ENCODE data around the gene BASP1.
"Not testable (repeated sequence)": the region's sequence is repeated elsewhere in the genome, so short reads cannot be mapped to it uniquely, and the experiment has no call there.

BASP1 gene

DNA sequence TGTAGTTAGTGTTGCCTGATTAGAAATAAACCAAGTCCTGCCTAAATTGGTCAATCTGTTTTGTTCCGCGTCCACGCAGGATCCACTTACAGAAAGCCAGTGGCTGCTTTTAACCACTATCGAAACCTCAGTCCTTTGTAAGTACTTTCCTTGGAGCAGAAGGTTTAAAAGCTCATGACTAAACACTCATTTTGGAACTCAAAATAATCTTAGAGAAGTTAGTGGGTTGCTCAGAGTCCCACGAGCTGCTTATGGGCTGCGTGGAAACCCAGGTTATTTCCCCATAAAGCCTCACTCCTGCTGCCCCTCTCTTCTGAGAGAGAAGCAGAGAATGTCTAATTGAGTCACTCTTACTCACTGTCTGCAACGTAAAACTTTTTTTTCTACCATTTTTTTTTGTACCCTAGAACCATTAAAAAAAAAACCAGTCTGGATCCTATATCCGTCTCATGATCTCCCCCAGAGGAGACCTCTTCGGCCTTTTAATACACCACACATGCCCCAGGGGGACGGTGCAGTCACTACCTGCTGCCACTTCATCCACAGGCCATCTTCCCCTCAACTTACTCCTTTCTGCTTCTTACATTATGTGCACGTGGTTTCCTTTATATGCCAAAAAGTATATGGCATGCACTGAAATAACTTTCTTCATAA is 7.6 kb downstream of the BASP1 start:
- no peak for DNase-seq

DNA sequence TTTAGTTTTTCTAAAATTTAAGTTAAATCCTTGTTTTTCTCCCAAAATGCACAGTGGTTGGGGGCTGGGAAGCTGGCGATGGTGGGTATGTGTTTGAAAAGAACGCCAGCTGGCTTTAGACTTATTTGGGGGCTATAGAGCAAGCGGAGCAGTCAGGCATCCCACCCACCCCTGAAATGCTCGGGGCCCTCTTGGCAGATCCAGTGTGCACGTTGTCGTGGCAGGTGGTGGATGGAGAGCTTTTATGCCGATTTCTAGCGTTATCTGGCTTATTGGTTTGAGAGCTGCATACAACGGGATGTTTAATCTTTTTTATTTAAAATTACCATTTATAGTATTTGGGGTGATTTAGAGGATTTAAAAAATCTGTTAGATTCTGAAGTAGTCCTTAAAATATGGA is 8.1 kb downstream of the BASP1 start:
- no peak for DNase-seq

DNA sequence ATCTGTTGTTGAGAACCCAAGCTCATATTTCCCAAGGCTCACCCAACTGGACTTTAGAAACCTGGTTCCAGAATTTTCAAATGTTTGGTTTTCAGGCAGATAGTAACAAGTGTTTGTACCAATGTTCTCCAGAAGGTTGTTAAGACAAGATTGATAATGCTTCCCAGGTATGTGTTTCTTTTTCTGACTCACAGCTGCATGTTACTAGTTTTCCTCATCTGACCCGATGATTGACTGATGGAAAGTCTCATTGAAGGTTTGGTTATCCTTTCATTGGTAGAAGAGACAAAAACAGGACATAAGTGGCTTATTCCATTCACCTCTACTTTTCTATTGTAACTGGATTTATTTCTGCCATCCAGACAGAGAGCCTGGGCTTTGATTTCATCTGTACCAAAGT is 10.4 kb downstream of the BASP1 start:
- DNase-seq, result no peak

DNA sequence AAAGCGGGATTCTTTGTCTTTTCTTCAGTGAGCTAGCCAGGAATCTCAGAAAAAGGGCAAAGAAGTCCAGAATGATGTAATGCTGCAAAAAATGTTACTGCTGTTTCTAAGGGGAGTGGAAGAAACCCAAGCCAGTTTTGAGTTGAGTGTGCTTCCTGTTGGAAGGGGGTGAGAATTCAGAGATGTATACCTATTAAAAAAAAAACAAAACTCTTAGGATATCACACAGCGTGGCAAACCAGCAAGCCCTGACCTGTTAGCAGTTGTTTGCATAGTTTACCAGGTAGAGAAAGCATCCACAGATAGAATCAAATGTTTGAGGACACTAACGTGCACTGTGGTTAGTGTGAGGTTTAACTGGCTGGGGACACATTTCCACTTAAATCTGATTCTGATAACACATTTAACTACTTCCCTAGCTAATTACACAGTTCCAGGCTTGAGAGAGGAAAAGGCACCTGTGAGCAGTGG is 11.4 kb downstream of the BASP1 start:
- no peak for DNase-seq

DNA sequence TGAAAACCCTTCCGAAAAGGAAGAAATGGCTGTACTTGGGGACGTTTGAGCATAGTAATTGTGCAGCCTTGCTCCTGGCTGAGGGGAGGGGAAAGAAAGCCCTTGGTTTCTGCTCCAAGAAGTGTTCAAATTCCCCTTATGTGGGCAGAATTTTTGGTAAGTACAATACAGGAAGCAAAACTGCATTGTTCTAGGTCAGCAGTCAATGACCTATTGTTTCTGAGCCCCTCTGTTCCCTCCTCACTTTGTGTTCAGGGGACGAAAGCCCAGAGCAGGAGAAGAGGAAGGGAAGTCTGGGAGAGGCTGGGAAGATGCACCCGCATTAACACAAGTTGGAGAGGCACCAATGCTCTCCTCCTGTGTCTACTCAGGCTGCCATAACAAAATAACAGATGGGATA is 11.9 kb downstream of the BASP1 start:
- no peak for DNase-seq

DNA sequence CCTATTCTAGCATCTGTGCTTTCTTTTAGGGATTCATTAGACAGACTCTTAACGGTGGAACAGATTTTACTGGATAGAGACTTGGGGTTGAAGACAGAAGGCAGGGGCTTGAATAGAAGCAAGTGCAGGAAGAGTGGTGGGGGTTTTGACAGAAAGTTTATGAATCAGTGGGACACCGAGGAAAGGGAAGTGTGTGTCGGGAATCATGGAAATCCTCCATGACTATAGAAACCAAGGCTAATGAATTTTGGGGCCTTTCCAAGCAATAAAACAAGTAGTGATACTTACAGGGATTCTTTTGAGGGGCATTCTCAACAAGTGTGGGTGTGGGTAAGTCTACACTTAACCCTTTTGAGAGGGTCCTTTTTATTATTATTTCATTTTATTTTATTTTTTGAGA is 12.8 kb downstream of the BASP1 start:
- DNase-seq, result no peak

DNA sequence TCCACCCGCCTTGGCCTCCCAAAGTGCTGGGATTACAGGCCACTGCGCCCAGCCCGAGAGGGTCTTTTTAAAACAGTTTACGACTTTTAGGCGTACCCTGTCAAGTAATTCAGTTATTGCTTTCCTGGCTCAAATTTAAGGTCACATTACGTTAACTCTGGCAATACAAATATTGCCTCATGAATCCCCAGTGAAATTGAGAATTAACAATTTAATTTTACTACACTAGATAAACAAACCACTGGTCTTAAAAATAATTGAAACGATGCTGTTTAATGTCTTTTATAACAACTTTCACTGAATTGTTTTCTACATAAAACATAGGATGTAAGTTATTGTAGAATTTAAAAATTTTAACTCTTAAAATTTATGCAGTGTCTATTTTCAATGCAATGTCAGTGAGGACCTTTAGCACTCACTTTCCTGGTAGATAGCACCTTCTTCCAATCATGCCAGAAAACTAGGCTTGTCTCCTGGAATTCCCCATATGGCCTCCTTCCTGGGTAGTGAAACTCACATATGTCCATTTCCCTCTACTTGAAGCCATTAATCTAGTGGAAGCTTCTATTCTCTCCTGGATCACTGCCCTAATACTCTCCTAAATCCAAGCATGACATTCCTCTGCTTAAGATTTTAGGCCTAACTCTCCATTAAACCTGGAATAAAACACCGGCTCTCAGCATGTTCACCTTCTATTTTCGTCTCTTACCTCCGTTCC is 13.5 kb downstream of the BASP1 start:
- no peak for DNase-seq

DNA sequence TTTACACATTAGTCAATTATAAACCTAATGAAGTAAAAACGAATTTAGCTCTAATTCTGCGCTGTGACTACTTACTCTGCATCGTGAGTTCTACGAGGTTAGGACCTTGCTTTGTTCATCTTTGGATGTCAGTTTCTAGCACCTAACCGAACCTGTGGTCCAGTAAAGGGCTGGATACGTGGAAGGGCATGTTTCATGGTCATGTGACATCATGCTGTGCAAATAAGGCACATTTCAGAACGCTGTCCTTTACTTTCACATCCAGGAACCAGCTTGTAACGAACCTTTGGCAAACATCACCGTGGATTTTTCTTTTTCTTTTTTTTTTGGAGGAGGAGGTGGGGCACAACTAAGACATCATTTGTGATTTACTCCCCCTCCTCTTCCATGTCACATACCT is 15.0 kb downstream of the BASP1 start:
- DNase-seq, result no peak

DNA sequence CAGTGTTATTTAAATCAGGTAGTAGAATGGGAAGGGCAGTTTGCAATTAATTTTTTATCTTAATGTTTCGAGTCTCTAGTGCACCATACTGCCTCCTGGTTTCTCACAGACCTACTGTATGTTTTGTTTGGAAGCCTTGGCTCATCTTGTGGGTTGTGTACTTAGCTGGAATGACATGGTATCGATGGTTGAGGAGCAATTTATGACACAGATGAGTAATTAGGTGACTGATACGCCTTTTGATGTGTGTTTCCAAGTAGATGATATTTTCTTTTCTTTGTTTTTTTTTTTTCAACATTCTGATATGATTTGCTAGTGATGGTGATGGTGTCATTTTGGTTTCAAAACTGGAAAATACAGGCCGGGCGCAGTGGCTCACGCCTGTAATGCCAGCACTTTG is 16.1 kb downstream of the BASP1 start:
- DNase-seq, result no peak

DNA sequence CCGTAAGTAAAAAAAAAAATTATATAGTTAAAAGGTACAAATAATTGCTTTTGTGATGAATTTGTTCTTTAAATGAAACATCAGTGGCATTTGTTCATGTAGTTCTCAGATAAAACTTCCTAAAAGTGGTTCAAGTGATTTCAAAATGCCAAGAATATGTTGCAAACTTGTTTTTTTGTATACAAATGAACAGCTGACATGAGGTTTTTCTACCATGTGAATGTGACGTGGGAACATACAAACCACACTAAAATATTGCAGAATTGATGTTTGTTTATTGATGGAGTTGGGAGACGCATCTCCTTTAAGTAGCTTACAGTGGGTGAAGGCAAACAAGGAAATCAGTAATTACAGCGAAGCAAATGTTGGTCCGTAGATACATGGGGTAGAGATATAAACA is 16.9 kb downstream of the BASP1 start:
- DNase-seq, result no peak

DNA sequence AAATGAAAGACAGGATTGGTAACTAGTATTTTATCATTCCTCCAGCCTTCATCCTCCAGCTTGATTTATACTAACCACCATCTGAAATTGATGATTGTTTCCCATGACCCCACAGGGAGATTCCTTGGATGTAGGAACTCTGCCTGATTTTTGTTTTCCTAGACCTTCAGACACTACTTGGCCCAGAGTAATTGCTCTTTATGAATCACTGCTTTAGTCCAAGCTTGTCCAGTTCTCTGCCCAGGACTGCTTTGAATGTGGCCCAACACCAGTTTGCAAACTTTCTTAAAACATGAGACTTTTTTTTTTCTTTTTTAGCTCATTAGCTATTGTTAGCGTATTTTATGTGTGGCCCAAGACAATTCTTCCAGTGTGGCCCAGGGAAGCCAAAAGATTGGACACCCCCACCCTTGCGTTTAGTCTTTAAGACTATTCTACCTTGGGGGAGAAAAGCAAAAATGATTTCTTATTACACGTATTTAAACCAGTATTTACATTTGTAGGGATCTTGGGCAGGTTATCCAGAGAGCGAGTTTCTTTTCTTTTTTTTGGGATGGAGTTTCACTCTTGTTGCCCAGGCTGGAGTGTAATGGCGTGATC is 18.4 kb downstream of the BASP1 start:
- DNase-seq, result no peak

DNA sequence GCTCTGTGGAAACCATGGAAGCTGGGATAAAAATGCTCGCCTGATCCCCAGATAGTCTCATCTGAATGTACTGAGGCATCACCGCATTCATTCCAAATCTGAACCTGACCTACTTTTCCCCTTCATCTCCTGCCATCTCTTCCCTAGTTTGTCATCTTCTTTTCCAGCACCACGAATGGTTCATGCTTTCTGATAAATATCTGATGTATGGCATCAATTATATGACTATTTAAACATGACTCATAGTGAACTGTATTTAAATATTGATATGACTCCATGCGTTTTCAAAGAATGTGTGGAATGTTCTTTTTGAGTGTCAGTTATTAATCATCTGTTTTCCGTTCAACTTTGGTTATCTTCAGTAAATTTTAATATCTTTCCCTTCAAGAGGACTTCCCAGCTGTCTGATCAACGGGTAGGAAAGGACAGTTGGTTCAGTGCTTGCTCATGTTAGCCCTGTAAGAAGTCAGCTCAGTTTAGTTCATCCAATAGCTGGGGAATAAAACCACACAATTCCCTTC is 21.1 kb downstream of the BASP1 start:
- DNase-seq, result no peak

DNA sequence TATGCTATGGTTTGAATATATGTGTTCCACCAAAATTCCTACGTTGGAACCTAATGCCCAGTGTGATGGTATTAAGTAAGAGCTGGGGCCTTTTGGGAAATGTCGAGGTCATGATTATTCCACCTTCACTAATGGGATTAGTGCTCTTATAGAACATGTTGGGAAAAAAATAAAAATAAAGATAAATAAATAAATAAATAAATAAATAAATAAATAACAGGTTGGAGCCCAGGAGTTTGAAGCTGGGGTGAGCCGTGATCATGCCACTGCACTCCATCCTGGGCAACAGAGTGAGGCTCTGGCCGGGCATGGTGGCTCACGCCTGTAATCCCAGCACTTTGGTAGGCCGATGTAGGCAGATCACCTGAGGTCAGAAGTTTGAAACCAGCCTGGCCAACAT is 22.5 kb downstream of the BASP1 start:
- no peak for DNase-seq

DNA sequence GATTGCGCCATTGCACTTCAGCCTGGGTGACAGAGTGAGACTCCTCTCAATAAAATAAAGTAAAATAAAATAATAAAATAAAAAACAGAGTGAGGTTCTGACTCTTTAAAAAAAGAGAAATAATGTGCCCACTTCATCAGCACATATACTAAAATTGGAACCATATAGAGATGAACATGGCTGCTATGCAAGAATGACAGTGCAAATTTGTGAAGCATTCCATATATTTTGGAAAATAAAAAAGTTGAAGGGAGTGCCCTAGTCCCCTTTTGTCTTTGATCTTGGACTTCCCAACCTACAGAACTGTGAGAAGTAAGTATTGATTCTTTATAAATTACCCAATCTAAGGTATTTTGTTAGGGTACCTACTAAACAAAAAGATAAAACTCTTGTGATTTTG is 23.1 kb downstream of the BASP1 start:
- DNase-seq, result no peak

DNA sequence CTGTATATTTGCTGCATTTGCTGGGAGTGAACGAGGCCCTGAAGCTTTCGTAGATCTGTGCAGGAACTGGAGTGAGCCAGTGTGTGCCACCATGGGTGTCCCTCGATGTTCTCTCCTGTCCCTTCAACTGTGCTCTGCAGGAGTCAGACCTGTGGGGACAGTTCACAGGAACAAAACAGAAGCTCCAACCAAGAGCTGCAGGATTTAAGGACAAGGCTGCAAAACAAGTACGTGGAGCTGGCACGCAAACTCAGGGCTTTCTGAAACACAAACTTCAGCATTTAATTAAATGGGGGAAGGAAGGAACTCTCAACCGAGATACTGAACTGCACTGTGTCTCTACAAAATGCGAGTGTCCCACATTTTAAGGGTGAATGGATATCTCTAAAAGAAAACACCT is 24.2 kb downstream of the BASP1 start:
- no peak for DNase-seq

DNA sequence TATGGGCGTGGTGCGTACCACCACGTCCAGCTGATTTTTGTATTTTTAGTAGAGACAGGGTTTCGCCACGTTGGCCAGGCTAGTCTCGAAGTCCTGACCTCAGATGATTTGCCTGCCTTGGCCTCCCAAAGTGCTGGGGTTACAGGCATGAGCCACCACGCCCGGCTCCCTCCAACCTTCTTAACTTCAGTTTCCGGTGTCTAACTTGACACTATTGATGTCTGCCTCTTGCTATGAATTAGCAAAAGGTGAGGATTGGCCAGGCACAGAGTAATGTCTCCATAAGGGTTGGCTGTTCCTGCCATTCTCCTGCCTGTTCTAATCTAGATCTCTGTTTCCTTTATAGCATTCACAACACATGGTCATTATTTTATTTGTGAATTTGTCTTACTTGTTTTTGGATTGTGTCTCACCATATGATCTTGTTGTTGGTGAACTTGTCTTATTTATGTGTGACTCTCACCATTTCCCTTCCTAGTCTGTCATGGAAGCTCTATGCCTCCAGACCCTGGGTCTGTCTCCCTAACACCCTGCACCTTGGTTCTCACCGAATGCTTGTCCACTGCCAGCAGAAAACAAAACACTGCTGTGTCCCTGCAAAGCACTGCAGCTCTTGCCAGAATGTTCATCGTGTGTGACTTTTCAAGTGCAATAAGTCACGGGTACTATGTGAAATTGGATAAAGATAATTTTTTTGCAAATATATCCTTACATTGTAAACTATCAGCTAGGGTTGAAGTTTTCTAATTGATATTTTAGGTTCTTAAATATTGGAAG is 26.0 kb downstream of the BASP1 start:
- DNase-seq, result no peak

DNA sequence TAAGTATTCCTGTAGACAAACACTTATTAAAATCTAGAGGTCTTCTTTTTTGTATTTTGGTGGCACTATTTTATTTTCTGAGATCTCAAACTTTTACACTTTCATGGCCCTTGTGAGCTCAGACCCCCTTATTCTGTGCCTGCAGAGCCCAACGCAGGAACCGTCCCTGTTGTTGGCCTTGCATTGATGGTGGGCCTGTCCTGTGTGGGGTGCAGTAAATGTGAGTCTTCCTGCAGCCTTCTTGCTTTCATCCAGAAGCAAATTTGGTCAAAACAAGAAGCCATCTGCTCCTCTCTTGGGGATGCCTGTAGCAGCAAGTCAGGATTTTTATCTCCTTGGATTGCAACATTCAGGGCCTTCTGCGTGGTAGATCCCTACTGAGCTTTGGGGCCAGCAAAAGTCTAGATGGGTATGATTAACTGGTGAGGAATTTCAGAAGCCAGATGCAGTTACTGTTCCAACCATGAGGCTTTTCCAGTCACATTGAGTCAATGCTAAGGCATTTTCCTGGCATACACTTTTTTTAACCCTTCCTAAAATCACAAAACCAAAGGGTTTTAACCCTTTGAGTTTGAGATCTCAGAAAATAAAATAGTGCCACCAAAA is 31.7 kb downstream of the BASP1 start:
- no peak for DNase-seq

DNA sequence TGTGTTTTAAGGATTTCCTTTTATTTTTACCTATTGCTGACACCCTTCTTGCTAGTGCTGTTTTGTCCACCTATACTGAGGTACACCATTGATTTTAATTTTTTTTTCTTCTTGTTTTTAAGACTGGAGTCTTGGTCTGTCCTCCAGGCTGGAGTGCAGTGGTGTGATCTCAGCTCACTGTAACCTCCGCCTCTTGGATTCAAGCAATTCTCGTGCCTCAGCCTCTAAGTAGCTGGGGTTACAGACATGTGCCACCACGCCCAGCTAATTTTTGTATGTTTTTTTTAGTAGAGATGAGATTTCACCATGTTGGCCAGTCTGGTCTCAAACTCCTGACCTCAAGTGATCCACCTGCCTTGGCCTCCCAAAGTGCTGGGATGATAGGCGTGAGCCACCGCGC is 32.4 kb downstream of the BASP1 start:
- DNase-seq, result not testable (repeated sequence)

DNA sequence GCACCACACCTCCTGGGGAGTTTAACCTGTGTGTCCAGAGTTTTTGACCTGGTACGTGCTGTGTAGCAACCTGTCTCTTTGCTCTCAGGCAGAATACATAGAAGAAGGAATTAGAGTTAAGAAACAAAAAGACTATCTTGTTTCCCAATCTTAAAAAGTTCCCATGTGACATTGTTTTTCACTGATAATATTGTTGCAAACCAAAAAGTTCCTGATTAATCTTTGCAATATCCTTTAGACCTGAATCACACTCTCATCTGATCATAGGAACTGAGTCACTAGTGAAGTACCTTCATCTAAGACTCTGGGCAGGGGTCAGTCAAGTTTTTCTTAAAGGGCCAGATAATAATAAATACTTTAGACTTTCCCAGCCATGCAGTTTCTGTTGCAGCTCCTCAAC is 35.1 kb downstream of the BASP1 start:
- DNase-seq, result no peak

DNA sequence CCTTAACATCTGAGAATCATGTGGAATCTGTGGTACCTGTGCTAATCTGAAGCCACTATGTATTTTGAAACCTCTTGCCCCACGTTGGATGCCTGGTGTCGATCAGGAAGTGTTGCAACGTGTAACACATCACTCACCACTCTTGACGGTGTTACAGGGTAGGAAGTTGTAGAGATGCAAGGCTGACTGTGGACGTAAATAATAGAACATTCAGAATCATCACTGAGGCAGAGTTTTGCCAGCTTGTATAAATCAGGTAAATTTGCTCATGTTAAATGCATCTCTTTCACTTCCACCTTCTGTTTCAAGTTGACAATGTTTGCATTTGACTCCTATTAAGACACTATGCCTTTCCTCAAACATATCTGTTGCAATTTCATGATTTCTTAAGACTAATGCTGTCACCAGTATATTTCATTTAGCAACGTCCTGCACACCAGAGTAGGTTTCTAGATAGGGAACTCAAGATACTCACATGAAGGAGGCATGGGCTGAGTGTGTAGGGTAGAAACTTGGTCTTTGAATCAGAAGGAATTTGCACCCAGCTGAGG is 38.1 kb downstream of the BASP1 start:
- no peak for DNase-seq

DNA sequence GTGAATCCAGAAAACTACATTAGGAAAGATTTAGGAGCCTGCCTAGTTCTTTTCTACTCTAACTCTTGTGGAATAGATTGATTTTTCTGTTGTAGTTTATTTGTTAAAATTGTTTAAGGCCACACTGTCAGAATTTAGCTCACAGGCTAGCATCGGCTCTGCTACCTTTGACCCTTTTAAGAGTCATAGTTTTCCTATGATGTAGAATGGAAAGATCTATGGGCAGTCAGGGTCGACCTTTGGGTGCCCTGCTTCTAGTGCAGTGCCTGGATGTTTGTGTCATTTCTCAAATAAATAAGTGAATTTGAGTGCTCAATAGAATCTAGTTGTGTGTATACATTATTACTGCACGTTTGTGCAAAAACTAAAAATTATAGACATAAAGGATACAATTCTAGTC is 38.7 kb downstream of the BASP1 start:
- no peak for DNase-seq

DNA sequence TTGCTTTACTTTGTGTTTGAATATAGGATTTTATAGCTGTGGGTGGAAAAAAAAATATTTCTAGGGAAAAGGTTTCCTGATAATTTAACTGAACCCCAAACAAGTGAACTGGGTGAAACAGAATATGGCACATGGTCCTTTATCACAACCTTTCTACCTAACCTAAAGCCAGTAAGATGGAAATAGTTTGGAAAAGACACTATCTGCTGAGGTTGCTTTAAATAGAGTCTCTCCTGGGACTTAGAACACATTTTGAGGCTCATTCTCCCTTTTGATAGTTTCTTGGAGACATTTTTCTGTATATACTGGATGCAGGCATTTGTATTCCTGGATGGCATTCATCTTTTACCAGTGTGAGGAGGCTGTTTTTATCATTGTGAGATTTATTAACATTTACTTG is 39.4 kb downstream of the BASP1 start:
- DNase-seq, result no peak

Data from hippocampal formation (tissue), 2 donors.